Activated CD8-positive, alpha-beta memory T cell treated with anti-CD3 and anti-CD28 coated beads, Interleukin-2, amount 50 U/mL, for 24 hours (primary cell): ENCODE measurements around the gene PDCD10.

Experiments used
- DNase-seq: peaks from one replicate; pipeline ENCODE4 v3.0.0-alpha.2; 2020; ENCODE audit errors: extremely low read depth

PDCD10 gene

DNA sequence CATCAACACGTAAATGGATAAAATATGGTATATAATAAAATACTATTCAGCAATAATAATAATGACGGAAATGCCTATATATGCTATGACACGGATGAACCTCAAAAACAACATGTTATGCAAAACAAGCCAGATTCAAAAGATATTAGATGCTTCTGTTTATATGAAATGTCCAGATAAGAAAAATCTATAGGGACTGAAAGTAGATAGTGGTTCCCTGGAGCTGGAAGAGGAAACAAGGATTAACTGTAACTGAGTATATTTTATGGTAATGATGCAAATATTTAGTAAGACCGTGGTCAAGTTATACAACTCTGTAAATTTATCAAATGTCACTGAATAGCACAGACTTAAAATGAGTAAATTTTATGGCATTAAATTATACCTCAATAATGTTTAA lies 55.2 kb downstream of the PDCD10 start:
- no peak for DNase-seq

DNA sequence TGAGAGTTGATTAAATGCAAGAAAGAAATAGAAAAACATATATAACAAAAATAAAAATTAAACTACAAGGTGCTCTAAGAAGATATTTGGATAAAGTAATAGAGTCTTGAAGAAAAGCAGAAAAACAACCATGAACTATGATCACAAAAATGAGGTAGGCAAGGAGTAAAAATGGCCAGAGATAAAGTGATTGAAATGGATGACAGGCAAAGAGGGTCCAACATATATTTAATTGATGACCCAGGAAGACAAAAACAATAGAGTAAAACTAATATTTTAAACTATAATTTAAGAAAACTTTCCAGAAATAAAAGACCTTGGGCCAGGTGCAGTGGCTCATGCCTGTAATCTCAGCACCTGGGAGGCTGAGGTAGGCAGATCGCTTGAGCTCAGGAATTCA lies 58.8 kb downstream of the PDCD10 start:
- DNase-seq = no peak

DNA sequence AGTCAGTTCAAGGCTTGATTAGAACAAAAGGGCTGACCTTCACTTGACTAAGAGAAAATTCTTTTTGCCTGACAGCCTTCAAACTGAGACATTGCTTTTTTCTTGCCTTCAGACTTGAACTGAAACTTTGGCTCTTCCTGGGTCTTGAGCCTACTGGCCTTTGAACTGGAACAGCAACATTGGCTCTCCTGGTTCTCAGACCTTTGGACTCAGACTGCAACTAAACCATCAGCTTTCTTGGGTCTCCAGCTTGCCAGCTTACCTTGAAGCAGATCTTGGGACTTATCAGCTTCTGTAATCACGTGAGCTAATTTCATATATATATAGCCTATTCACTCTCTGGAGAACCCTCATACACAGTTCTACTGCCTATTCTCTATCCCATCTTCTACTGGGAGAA lies 61.5 kb downstream of the PDCD10 start:
- DNase-seq = no peak

DNA sequence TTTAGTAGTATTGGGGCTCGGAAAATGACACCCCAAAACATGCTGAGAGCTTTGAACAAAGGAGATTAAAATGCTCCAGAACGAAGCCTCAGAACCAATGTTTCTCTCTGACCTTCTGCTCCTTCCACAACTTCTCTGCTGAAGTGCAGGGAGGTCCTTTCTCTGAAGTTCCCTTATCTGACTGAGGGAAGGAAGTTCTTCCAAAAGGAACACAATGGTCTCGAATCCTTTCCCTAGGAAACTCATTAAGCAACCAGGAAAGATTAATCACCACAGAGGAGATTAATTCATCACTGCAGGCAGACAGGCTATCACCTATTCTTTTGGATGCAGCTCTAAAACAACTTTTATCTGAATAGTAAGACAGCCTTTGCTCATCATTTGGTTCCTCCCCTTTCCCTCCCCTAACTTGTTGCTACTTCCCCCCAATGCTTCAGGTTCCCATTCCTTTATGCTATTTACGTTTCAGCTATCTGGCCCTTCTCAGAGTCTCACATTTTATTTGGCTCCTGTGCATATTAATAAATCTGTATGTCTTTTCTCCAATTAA lies 62.7 kb downstream of the PDCD10 start:
- no peak for DNase-seq

DNA sequence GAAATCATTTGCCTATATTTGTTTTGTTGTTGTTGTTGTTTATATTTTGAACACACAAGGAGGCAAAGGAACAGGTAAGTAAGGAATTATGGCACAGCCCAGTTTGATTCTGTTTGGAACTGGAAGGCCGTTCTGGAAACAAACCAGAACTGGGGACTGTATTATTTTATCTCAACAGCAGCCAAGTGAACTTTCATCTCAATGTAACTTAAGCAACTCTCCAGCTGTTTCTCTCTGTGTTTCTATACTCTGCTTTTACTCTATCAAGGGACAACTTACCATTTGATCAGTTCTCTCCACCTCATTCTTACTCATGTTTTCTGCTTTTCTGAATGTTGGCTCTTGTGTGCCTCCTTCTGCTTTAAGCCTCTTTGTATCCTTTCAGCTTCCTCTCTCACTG lies 65.0 kb downstream of the PDCD10 start:
- no peak for DNase-seq

DNA sequence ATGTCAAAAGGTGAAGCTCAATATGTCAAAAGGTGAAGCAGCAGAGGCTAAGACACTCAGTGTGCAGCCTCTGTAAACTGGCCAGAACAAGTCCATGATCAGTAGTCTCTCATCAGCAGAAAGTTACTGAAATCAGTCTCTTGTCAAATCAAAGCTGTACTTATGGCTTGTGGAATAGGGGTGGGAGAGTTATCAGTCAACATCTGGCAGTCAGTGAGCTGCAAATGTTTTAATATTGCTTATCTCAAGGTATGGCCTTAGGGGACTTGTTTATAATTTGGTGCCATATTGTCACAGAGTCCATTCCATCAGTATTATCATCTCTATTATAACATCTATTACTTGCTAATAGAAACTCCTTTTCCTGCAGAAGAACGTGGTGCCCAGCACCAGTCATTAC lies 66.0 kb downstream of the PDCD10 start:
- DNase-seq = no peak

DNA sequence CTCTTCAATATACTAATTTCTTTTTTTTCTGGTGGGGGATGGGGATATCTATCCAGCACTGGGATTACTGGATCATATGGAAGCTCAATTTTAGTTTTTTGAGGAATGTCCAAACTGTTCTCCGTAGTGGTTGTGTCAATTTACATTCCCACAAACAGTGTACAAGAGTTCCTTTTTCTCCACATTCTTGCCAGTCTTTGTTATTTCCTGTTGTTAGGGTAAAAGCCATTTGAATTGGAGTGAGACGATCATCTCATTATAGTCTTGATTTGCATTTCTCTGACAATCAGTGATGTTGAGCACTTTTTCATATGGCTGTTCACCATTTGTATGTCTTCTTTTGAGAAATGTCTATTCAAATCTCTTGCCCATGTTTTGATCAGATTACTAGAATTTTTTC lies 68.1 kb downstream of the PDCD10 start:
- DNase-seq = no peak

DNA sequence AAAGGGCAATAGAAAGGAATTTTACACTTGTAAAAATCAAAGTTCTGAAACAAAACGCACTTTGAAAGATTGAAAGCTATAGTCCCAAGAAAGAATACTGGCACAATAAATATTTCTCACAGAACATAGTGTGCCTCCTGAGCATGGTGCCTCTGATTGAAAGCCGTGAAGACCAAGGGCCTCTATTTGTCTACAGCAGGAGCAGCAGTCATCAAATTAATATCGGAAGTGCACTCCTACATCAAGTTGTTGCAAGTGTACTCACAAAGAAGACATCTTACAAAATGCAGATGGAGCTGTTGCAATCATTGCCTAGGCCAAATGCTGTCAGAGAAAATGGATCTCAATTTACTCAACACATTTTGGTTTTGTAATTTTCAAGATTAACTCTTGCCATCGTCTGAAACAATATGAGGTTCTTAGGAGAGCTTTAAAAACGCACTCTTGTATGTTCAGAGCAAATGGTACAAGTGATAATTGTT lies 71.7 kb downstream of the PDCD10 start:
- DNase-seq = no peak

DNA sequence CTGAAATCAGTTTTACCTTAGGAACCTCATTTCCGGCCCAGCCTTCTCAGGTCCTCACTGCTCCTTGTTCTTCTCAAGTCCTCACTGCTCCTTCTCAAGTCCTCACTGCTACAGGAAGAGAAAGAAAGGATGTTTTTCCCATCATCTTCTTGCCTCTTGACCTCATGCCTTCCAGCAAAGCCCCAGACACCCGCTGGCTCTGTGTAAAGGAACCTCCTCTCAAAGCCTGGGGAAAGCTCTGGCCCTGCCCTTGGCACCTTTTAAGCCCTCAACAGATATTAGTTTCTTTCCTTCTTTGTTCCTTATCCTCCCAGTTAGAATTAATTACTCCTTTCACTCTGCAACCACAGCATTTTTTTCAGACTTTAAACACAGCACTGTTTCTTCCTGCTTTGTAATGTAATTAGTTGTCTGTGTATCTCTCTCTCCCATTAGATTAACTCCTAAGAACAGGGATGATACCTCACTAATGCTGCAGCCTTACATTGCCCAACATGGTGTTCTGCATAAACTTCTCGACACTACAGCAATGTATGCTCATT lies 76.9 kb downstream of the PDCD10 start:
- no peak for DNase-seq

DNA sequence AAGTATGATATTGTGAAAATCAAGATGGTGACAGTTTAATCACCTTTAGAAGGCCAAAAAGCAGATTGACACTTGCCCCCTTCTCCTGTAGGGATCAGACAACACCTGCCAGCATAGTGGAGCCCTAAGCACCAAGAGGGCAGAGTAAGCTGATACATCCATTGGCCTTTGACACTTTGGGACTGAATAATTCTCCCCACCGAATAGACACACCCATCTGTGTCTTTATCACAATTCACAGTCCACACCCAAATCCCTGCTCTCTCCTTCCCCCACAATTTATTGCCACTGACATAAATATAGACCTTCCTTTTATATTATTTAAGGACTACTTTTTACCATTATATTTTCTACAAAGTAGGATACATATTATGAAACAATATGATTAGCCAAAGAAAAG lies 77.9 kb downstream of the PDCD10 start:
- no peak for DNase-seq

DNA sequence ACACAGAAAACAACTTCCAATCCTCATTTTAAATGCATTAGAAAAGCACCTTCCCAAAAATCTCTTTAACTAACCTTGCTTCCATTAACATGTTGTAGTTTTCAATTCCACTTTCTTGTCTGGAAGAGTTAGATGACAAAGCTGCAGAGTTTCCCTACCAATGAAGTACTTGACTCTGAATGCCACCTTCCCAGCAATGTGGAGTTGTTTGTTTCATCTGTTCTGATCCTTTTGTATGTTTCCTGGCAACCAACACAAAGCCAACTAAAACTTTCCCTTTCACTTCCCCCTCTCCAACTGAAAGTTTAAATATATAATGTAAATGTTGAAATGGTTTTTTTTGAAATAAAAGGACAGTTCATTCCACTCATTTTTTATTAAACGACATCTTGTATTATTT lies 80.9 kb downstream of the PDCD10 start, which contains the start of gene WDR49:
WDR49 (minus strand) TSS at position 183 of the 400 bp plus-strand sequence. CDS start 517 bp downstream, outside the sequence.
- DNase-seq = no peak

DNA sequence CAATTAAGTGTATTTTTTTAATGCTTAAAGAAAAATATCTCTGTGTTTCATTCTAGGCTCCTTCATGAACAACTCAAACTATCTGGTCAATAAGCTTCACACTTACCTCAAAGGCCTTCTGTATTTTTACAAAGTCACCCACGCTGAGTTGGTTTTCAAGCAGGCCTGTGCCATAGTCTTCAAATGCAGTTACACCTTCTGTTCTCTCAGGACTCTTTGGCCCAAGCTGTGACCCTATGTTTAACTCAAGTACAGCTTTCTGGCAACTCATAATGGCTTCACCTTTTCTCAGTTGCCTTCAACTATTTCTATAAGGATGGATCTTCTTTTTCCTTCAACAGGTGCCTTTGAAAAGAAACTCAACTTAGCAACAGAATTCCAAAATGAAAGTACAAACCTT lies 81.5 kb downstream of the PDCD10 start:
- DNase-seq = no peak

DNA sequence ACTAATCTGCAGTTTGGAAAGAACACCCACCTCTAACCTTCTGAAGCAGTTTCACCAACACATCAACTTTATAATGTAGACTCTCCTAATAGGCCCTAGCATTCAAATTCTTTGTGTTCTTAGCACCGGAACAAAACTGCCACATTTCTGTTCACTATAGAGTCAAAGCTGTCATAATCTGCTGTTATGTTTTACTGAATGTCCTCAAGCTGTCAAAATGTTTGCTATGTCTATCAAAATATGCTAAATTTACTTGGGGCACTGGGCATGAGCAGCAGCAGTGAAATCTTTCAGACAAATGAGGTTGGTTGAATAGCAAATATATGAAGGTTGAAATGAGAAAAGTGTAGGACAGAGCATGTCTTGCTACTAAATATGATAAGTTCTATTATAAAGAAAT lies 82.9 kb downstream of the PDCD10 start:
- no peak for DNase-seq

DNA sequence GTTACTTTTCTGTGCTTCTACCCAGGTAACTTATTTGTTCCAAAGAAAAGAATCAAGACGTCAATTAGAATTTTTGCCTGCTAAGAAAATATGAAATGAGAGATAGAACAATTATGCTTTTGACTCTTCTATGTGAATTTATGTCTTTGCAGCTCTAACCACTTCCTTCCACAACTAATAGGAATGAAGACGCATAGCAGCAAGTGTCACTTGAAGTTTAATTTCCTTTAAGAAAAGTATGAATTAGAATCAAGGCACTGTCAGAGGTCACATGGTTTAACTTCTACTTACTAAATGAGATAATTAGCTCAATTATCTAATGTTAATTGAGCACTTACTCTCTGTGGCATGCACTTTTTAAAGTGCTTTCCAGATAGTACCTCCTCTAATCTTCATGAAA lies 84.2 kb downstream of the PDCD10 start:
- no peak for DNase-seq

DNA sequence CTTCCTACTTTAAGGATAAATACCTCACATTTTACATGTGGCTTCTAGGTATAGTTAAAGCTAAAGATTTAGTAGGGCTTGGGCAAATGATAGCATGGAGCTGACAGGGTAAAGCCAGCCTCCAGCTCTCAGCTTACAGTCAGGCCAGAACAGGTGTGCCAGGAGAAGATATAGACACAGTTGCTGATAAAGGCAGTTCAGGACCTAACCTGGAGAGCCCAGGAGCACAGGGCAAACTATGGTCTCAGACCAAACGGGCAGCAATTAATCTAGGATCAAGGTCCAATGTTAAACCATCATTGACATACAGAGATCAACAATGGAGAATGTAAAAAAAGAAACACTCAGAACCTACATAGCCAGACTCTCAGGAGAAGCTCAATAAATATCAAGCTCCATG lies 84.9 kb downstream of the PDCD10 start:
- no peak for DNase-seq

DNA sequence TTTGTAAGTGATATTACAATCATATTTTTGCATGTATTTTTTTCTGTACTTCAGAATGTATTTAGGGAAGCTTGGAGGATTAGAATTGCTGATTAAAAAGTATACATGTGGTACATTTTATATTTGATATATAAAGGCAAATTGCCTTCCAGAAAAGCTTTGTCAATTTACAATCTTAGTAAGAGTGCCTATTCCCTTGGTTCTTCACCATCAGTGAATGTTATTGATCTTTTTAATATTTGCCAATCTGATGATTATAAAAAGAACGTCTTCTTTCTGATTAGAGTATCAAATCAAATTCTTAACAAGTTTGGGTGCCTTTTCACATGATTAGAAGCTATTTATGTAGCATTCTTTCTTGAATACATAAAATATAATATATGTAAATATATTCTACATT lies 90.1 kb downstream of the PDCD10 start:
- DNase-seq = no peak
